GM21825 (cell line): ENCODE data around the gene FXYD6.

Source experiments
- ATAC-seq: cut with Tn5 transposase; IDR thresholded peaks from one replicate; pipeline ENCODE4 v1.9.1; 2021; ENCODE audit warnings: mild to moderate bottlenecking, moderate library complexity; ENCODE audit not compliant: unreplicated experiment

Gene FXYD6

GRCh38 chr11:117888139-117888566 lies 11.7 kb upstream of the FXYD6 start:
- ATAC-seq: no peak

- ATAC-seq: no peak
These were observed 11.1 kb upstream of the FXYD6 start for GRCh38 chr11:117887431-117888138.

- ATAC-seq: no peak
These were observed 9.3 kb upstream of the FXYD6 start for GRCh38 chr11:117885777-117886176.

GRCh38 chr11:117884994-117885393 lies 8.5 kb upstream of the FXYD6 start:
- ATAC-seq: no peak

- ATAC-seq: no peak
These were observed 6.6 kb upstream of the FXYD6 start for GRCh38 chr11:117883063-117883462.

- ATAC-seq: no peak
These were observed 6.0 kb upstream of the FXYD6 start for GRCh38 chr11:117882311-117882905.

GRCh38 chr11:117881217-117881616 lies 4.8 kb upstream of the FXYD6 start:
- ATAC-seq: no peak

GRCh38 chr11:117879516-117880480 lies 3.3 kb upstream of the FXYD6 start:
- ATAC-seq: no peak

GRCh38 chr11:117878939-117879475 lies 2.5 kb upstream of the FXYD6 start:
- no peak for ATAC-seq

GRCh38 chr11:117878314-117878938 lies 2.0 kb upstream of the FXYD6 start:
- ATAC-seq: no peak

GRCh38 chr11:117877120-117877784 lies 794 bp upstream of the FXYD6 start:
- no peak for ATAC-seq

GRCh38 chr11:117876059-117876340 lies 458 bp downstream of the FXYD6 start:
- ATAC-seq: no peak

- ATAC-seq: no peak
These were observed 938 bp downstream of the FXYD6 start for GRCh38 chr11:117875382-117876058.

GRCh38 chr11:117874910-117875381 lies 1.5 kb downstream of the FXYD6 start:
- no peak for ATAC-seq

- ATAC-seq: no peak
These were observed 2.1 kb downstream of the FXYD6 start for GRCh38 chr11:117874253-117874909.

- ATAC-seq: no peak
These were observed 2.7 kb downstream of the FXYD6 start for GRCh38 chr11:117873828-117874125.

GRCh38 chr11:117872975-117873827 lies 3.3 kb downstream of the FXYD6 start:
- ATAC-seq: no peak

- no peak for ATAC-seq
These were observed 4.0 kb downstream of the FXYD6 start for GRCh38 chr11:117872420-117872961.
